HEK293 (cell line): Measurements from ENCODE around the gene TNNC2.

Experiments
- ELK4 ChIP-seq: IDR thresholded peaks from 2 replicates; pipeline ENCODE4 v1.6.1; 2011; ENCODE audit warnings: mild to moderate bottlenecking, low read depth, low read length, borderline replicate concordance
- HOXC10 ChIP-seq: sonication (generic); formaldehyde crosslinking; IDR thresholded peaks from 2 replicates; pipeline ENCODE4 v1.8.1; 2023; ENCODE audit warnings: mild to moderate bottlenecking, missing genetic modification reagents
- PRDM10 ChIP-seq: fragments of 450-650 bp; formaldehyde crosslinking; IDR thresholded peaks from 2 replicates; pipeline ENCODE4 v1.5.1; 2016; ENCODE audit warnings: missing biosample characterization, missing genetic modification characterization
- SP2 ChIP-seq: fragments of 450-650 bp; formaldehyde crosslinking; IDR thresholded peaks from 2 replicates; pipeline ENCODE4 v1.5.1; 2016; ENCODE audit warnings: missing biosample characterization, missing genetic modification characterization
- ZNF133 ChIP-seq: fragments of 450-650 bp; formaldehyde crosslinking; IDR thresholded peaks from 2 replicates; pipeline ENCODE4 v1.5.1; 2016; ENCODE audit warnings: missing biosample characterization, missing genetic modification characterization
- ZNF148 ChIP-seq: fragments of 450-650 bp; formaldehyde crosslinking; IDR thresholded peaks from 2 replicates; pipeline ENCODE4 v1.5.0; 2017; ENCODE audit warnings: missing biosample characterization, missing genetic modification characterization, borderline replicate concordance
- ZNF202 ChIP-seq: fragments of 450-650 bp; formaldehyde crosslinking; IDR thresholded peaks from 2 replicates; pipeline ENCODE4 v1.5.1; 2016; ENCODE audit warnings: missing biosample characterization, missing genetic modification characterization, borderline replicate concordance
- ZNF23 ChIP-seq: fragments of 450-650 bp; formaldehyde crosslinking; IDR thresholded peaks from 2 replicates; pipeline ENCODE4 v1.5.1; 2016; ENCODE audit warnings: missing biosample characterization, missing genetic modification characterization, borderline replicate concordance
- ZNF274 ChIP-seq, 2 experiments: fragments of 200-500 bp in 1 of 2; fragments of 450-650 bp in 1 of 2; sonication (Bioruptor generic) in 1 of 2; formaldehyde crosslinking in 1 of 2; IDR thresholded peaks; 2 replicates each; pipeline versions ENCODE4 v1.5.1 to v1.6.1; 2014 to 2016; ENCODE audit warnings: borderline replicate concordance in 1 of 2, inconsistent platforms in 1 of 2, low read length in 1 of 2, missing biosample characterization in 1 of 2, missing genetic modification characterization in 1 of 2
- ZNF292 ChIP-seq: fragments of 450-650 bp; formaldehyde crosslinking; IDR thresholded peaks from 2 replicates; pipeline ENCODE4 v1.5.1; 2016; ENCODE audit warnings: low read depth, missing biosample characterization, missing genetic modification characterization, borderline replicate concordance
- ZNF311 ChIP-seq: fragments of 450-650 bp; formaldehyde crosslinking; IDR thresholded peaks from 2 replicates; pipeline ENCODE4 v1.5.1; 2017; ENCODE audit warnings: missing biosample characterization, missing genetic modification characterization, borderline replicate concordance
- ZNF335 ChIP-seq: fragments of 450-650 bp; formaldehyde crosslinking; conservative IDR thresholded peaks from 2 replicates; pipeline ENCODE4 v1.5.1; 2016; ENCODE audit warnings: missing biosample characterization, missing genetic modification characterization
- ZNF501 ChIP-seq: fragments of 450-650 bp; formaldehyde crosslinking; IDR thresholded peaks from 2 replicates; pipeline ENCODE4 v1.5.1; 2016; ENCODE audit warnings: missing biosample characterization, missing genetic modification characterization
- ZNF555 ChIP-seq: fragments of 450-650 bp; formaldehyde crosslinking; conservative IDR thresholded peaks from 2 replicates; pipeline ENCODE4 v1.5.1; 2017; ENCODE audit warnings: missing biosample characterization, mild to moderate bottlenecking, missing genetic modification characterization, inconsistent platforms
- ZNF558 ChIP-seq: fragments of 450-650 bp; formaldehyde crosslinking; IDR thresholded peaks from 2 replicates; pipeline ENCODE4 v1.5.1; 2016; ENCODE audit warnings: missing biosample characterization, missing genetic modification characterization
- ZNF623 ChIP-seq: fragments of 450-650 bp; formaldehyde crosslinking; IDR thresholded peaks from 2 replicates; pipeline ENCODE4 v1.5.1; 2016; ENCODE audit warnings: missing biosample characterization, missing genetic modification characterization
- ZNF660 ChIP-seq: fragments of 450-650 bp; IDR thresholded peaks from 2 replicates; pipeline ENCODE4 v1.5.1; 2018; ENCODE audit warnings: missing biosample characterization, mild to moderate bottlenecking, missing genetic modification characterization
- ZNF701 ChIP-seq: fragments of 450-650 bp; formaldehyde crosslinking; IDR thresholded peaks from 2 replicates; pipeline ENCODE4 v1.5.1; 2016; ENCODE audit warnings: missing biosample characterization, missing genetic modification characterization
- ZNF830 ChIP-seq: fragments of 450-650 bp; IDR thresholded peaks from 2 replicates; pipeline ENCODE4 v1.5.0; 2018; ENCODE audit warnings: missing biosample characterization, missing genetic modification characterization, low read depth, mild to moderate bottlenecking, moderate library complexity
- ZXDB ChIP-seq: fragments of 450-650 bp; formaldehyde crosslinking; IDR thresholded peaks from 2 replicates; pipeline ENCODE4 v1.5.1; 2016; ENCODE audit warnings: missing biosample characterization, missing genetic modification characterization
- TF ChIP-seq, protein P1 (sequence below): fragments of 450-650 bp; formaldehyde crosslinking; IDR thresholded peaks from 2 replicates; pipeline ENCODE4 v1.5.1; 2017; ENCODE audit warnings: missing biosample characterization, missing genetic modification characterization
- TF ChIP-seq, protein P2 (sequence below): fragments of 450-650 bp; formaldehyde crosslinking; IDR thresholded peaks from 2 replicates; pipeline ENCODE4 v1.5.1; 2017; ENCODE audit warnings: missing biosample characterization, missing genetic modification characterization
- TF ChIP-seq, protein P3 (sequence below): fragments of 450-650 bp; formaldehyde crosslinking; IDR thresholded peaks from 2 replicates; pipeline ENCODE4 v1.5.1; 2016; ENCODE audit warnings: missing biosample characterization, missing genetic modification characterization

TNNC2 gene

DNA sequence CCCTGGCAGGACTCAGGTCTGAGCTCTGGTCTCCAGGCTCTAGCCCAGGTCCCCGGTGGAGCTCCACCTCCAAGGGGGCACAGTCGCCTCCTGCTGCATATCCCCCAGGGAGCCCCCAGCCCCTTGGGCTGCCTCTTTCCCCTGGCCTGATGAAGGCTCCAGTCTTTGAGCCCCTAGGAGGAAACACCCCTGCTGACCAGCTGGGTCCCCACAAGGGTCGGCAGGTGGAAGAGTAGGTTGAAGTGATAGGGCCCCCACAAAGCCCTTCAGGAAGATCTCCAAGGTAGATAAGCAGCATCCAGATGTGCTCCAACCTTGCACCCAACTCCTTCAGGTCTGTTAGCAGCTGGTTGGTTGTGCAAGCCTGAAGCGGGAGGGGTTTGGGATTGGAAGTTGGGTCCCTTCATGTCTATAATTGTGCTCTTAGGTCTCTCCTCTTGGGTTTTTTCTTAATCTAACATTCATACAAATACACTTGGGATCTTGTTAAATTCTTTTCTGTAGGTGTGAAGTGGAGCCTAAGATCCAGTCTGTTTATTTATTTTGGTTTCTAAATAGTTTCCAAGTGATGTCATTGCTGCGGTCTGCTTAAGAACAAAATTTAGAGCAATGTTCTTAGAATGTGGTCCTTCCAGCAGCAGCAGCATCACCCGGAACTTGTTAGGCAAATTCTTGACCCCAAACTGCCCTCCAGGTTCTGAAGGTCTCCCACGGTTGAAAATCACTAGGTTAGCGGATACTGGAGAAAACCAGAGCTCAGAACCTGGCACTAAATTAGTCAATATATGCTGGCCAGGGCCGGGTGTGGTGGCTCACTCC, 9.5 kb downstream of the TNNC2 start (continued):
- peak; percentile 27; the same call in 1 of the 2 replicates for TF ChIP-seq PRDM10 (tag by site-specific recombination)
- no peak for TF ChIP-seq ZNF501
- no peak for TF ChIP-seq ZNF555
- TF ChIP-seq ZXDB (tag by site-specific recombination), result peak; percentile 44; the same call in 1 of the 2 replicates
- no peak for TF ChIP-seq ZNF830
- no peak for TF ChIP-seq ZNF133
- TF ChIP-seq ZNF148, result no peak
- TF ChIP-seq ZNF558 (tag by site-specific recombination), result no peak
- TF ChIP-seq ZNF292 (tag by site-specific recombination), result no peak
- TF ChIP-seq, protein P1, sequence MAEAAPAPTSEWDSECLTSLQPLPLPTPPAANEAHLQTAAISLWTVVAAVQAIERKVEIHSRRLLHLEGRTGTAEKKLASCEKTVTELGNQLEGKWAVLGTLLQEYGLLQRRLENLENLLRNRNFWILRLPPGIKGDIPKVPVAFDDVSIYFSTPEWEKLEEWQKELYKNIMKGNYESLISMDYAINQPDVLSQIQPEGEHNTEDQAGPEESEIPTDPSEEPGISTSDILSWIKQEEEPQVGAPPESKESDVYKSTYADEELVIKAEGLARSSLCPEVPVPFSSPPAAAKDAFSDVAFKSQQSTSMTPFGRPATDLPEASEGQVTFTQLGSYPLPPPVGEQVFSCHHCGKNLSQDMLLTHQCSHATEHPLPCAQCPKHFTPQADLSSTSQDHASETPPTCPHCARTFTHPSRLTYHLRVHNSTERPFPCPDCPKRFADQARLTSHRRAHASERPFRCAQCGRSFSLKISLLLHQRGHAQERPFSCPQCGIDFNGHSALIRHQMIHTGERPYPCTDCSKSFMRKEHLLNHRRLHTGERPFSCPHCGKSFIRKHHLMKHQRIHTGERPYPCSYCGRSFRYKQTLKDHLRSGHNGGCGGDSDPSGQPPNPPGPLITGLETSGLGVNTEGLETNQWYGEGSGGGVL, result no peak
- TF ChIP-seq ZNF335 (tag by site-specific recombination), result peak; percentile 35; the same call in 1 of the 2 replicates
- TF ChIP-seq ZNF202 (tag by site-specific recombination), result no peak
- TF ChIP-seq, protein P2, sequence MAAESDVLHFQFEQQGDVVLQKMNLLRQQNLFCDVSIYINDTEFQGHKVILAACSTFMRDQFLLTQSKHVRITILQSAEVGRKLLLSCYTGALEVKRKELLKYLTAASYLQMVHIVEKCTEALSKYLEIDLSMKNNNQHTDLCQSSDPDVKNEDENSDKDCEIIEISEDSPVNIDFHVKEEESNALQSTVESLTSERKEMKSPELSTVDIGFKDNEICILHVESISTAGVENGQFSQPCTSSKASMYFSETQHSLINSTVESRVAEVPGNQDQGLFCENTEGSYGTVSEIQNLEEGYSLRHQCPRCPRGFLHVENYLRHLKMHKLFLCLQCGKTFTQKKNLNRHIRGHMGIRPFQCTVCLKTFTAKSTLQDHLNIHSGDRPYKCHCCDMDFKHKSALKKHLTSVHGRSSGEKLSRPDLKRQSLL (tag by site-specific recombination), result no peak
- TF ChIP-seq ZNF623 (tag by site-specific recombination), result no peak
- no peak for TF ChIP-seq SP2 (tag by site-specific recombination)
- no peak for TF ChIP-seq ZNF701 (tag by site-specific recombination)
- TF ChIP-seq ZNF274 (IDR thresholded peaks at IDR 0.05; ENCODE audit: low read length), result no peak
- TF ChIP-seq ZNF274 (tag by site-specific recombination; IDR thresholded peaks at IDR 0.05; ENCODE audit: borderline replicate concordance), result no peak
- no peak for TF ChIP-seq HOXC10 (CRISPR knock-in tag)
- no peak for TF ChIP-seq ZNF660 (tag by site-specific recombination)
- no peak for TF ChIP-seq ZNF311 (tag by site-specific recombination)
- TF ChIP-seq, protein P3, sequence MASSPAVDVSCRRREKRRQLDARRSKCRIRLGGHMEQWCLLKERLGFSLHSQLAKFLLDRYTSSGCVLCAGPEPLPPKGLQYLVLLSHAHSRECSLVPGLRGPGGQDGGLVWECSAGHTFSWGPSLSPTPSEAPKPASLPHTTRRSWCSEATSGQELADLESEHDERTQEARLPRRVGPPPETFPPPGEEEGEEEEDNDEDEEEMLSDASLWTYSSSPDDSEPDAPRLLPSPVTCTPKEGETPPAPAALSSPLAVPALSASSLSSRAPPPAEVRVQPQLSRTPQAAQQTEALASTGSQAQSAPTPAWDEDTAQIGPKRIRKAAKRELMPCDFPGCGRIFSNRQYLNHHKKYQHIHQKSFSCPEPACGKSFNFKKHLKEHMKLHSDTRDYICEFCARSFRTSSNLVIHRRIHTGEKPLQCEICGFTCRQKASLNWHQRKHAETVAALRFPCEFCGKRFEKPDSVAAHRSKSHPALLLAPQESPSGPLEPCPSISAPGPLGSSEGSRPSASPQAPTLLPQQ (tag by site-specific recombination), result no peak
- TF ChIP-seq ZNF23 (tag by site-specific recombination), result no peak
- no peak for TF ChIP-seq ELK4
